Kidney tubule cell (primary cell): Measurements from ENCODE around the gene C1orf159.

Experiments used
- DNase-seq: peaks from one replicate; pipeline ENCODE4 v3.0.0-alpha.2; 2018; ENCODE audit warnings: low spot score

C1orf159 gene

DNA sequence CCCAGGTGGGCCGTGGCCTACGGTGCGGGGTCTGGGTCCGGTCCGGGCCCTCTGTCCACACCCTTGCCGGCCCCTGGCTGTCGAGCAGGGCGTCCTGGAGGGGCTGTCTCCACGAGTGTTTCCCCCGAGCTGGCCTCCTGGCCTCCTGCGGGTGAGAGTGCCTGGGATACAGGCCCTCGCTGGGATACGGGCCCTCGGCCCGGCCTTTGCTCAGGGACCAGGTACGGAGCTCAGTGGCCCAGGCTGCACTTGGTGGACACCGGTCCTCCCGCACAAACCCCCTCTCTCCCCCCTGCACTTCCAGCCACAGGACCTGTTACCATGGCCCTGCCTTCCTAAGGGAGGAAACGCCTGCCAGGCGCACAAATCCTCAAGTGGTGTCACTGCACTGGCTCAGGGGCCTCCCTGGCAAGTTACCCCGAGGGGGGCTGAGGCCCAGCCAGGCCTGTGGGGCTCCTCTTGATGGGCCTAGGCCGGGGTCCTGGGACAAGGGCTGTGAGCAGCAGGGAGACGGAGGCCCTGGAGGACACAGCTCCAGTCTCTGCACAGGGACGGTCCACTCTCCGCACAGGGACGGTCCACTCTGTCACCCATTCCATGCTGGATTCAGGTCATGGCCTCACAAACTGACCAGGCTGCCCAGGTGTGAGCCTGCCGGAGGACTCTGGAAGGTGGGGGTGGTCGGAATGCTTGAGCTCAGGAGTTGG, 23.6 kb downstream of the C1orf159 start:
- DNase-seq, result no peak

DNA sequence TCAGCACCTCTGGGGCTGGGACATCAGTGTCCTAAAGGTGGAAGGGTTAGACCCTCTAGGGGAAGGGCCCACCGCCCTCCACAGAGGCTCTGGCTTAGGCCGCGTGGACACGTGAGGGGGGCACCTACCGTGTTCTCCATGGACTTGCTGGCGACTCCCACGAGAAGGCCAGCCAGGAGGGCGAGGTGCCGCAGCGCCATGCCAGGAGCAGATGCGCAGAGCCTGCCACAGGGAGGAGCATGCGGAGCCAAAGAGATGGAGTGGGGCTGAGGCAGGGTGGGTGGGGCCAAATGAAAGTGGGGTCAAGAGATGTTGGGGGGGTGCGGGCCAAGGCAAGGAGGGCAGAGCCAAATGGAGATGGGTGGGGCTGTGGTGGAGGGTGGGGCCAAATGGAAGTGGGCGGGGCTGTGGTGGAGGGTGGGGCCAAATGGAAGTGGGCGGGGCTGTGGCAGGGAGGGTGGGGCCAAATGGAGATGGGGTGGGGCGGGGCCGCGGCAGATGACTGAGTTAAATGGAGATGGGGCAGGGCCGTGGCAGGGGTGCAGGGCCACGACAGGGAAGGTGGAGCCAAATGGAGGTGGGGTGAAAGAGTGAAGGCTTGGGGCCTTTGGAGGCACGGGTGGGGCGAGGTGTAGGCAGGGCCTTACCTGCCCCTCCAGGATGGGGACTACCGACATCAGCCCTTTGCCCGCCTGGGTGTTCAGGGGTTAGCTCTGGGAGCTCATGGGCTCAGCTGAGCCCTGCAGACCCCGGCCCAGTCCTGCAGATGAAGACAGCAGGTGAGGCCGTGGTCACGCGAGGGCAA, 24.3 kb downstream of the C1orf159 start:
- DNase-seq, result no peak

DNA sequence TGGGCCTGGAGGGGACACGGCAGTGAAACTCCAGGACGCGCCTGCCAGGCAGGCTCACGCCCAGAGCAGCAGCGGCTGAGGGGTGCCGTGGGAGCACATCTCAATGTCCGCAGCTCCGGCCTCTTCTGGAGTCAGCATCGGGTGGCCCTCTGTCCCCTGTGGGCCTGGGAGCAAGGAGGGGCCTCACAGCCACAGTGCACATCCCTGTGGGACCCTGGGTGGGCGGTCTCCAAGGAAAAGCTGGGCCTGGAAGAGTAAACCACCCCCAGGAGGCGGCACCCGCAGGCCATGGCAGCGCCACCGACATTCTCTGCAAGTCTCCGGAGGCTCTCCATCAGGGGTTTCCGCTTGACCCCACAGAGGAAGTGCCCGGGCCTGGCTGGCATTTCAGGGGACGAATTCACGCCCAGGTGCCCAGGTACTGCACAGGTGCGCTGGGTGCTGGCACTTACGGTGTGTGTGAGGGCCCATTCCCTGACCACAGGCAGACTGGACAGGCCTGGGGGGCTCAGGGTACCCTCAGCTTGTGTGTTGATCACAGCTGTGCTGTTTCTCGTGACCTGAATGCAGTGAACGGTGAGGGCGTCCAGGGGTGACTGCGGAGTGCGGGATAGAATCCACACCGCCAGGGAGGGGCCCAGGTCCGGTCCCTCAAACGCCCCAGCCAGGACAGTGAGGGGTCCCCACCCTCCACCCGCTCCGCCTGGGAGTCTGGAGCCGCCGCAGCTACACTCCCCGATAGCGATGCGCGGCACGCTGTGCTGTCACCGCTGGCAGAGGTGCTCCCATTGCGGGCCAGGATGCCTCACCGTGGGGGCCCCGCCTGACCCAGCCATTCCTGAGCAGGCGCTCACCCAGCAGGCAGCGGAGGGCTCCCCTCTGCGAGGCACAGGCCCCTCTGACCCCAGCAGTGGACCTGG, 25.2 kb downstream of the C1orf159 start:
- no peak for DNase-seq

DNA sequence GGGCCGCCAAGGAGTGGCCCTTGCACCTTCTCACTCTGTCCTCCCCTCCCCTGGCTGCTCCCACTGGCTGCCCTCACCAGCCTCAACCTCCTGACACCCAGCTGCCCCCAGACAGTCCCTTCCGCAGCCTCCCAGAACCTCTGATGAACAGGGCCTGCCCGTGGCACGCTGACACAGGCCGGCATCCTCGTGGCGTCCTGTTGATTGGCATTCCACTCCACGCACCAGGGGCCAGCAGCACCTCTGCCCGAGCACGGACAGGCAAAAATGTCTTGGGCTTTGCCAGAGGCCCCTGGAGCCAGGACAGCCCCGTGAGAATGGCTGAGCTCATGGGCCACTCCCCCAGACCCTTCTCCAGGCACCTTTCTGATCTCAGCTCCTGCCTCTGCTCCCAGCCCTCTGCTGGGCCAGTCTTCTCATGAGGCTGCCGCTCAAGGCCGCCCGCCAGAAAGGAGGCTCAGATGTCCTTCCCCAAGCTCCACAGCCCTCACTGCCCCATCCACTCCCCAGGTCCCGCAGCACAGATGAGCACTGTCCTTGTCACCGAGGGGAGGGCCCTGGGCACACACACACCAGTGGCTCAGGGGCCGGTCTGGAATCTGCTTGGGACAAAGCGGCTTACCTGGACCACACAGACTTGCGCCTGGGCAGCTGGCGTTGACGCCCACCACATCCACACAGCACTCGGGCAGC, 26.0 kb downstream of the C1orf159 start:
- DNase-seq, result no peak

DNA sequence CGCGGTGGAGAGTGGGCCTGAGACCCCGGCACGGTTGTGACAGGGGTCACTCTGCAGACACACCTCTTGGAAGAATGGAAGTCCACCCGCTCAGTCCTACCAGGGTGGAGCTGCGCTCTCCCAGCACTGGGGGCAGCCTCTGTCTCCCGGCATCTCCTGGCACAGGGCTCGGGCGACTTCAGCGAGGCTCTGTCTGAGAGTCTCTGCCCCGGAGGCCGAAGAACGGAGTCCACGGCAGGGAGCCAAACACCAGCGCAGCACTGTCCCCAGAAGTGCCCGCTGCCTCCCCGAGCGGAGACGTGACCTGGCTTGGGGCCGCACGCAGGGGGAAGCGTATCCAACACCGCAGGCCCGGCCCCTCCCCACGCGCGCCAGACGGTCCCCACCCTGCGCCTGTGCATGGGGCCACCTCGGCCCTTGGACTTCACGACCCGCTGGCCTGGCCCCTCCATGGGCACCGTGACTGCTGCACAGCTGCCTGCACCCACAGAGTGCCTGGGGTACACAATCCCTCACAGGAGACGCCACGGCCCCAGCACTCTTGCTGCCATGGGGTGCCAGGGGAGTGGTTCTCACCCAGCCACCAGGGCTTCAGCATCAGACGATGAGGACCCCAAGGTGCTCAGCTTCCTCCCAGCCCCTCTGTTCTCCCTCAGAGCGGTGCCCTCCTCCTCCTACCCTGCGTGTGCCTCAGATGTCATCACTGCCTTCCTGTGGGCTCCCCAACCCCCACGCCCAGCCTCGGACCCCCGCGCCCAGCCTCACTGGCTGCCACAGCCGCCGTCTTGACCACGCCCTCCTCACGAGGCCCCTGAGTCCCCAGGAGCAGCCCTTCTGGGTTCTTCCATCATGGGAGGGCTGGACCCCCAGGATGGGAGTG, 26.8 kb downstream of the C1orf159 start:
- DNase-seq, result no peak

DNA sequence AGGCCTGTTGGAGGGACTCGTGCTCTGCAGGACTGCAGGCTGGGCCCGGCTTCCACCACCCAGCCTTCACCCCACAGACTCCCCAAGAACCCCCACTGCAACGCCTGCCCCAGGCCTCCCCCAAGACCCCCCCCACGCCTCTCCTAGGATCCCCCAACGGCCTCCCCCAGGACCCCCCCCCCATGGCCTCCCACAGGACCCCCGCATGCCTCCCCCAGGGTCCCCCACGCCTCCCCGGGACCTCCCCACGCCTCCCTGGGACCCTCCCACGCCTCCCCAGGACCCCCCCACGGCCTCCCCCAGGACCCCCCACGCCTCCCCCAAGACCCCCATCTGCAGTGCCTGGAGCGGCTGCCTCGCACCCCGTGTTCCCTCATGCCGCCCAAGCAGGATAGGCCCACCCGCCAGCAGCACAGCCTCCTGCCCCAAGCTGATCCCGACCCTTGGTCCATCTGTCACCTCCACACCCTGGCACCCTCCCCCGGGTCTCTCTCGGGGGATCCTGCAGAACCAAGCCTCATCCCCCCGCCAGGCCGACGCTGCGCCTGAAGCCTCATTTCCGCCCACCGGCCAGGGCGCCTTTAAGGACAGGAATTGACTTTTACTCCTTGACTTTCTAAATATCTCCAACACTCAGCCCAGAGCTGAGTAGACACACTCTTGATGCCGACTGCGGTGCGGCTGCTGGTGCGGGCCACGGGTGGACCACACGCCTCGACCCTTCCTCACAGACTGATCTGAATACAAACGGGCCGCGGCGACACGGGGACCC, 27.7 kb downstream of the C1orf159 start:
- DNase-seq, result no peak

DNA sequence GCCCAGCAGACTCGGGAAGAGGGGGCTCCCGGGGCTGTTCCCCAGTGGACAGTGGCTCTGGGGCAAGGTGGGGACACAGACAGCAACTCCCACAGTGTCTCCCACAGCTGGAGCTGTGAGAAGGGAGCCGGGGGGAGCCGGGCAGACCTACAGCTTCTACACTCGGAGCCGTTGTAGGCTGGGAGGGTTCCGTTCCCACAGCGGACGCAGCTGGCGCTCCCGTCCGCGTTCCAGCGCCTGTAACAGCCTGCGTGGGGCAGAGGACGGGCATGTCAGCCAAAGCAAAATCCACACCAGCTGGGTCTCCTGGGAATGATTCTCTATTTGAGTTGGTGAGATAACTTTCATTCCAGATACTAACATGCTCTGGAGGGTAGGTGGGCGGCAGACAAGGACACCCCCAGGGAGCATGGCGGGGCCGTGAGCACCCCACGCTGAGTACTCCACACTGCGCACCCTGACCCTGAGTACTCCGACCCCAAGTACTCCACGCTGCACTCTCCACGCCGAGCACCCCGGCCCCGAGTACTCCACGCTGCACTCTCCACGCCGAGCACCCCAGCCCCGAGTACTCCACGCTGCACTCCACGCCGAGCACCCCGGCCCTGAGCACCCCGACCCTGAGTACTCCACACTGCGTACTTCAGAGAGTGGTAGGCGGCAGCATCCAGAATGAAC, 28.4 kb downstream of the C1orf159 start:
- no peak for DNase-seq

DNA sequence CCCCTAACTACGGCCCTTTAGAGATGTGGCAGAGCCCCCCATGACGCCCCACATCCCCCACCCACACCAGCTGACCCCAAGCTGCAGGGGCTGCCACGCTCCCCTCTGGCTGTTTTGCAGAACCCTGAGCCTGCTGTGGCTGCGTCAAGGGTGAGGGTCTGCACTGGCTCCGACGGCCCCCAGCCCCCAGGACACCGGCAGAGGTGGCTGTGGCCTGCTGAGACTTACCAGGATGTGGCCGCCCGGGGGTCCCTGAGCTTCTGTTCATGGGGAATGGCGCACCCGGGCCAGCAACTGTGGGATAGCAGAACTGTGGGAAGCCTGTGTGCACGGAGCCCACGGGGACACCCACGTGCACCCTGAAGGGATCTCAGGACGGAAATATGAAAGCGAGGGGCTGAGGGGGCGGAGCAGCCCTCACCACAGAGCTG, 29.0 kb downstream of the C1orf159 start:
- DNase-seq, result no peak

DNA sequence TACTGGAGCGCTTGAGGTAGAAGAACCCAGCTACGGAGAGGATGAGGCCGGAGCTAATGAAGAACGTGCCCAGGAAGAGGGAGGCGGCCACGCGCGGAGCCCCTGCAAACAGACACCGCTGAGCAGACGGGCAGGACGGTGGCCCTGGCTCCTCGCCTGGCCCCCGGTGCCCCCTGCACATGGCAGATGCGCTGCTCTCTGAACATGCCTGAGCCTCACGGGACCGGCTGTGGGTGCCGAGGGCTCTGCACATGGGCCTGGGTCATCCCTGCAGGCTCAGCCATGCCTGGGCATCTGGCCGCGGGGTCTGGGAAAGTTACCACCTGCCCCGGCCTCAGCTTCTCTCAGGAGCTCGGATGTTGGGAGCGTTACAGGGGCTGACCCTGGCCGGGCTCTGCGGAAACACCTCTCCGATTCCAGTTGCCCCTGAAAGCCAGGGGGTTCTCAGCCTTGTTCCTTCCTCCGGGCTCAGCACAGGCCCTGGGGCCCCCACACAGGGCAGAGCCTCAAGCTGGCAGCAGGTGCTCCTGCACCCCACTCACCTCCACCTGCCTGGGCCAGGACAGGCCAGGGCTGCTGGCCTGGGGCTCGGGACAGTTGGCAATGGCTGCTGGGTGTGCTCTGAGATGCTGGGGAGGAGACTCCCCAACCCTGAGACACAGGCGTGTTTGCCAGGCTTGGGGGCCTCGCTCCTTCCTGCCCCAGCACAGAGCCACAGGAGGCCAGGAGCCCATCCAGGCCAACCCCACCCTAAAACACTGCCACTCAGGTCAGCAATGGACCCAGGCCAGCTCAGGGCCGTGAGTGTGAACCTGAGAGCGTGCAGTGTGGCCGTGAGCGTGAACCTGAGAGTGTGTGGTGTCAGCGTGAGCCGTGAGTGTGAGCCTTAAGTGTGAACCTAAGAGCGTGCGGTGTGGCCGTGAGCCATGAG, 29.7 kb downstream of the C1orf159 start:
- no peak for DNase-seq

DNA sequence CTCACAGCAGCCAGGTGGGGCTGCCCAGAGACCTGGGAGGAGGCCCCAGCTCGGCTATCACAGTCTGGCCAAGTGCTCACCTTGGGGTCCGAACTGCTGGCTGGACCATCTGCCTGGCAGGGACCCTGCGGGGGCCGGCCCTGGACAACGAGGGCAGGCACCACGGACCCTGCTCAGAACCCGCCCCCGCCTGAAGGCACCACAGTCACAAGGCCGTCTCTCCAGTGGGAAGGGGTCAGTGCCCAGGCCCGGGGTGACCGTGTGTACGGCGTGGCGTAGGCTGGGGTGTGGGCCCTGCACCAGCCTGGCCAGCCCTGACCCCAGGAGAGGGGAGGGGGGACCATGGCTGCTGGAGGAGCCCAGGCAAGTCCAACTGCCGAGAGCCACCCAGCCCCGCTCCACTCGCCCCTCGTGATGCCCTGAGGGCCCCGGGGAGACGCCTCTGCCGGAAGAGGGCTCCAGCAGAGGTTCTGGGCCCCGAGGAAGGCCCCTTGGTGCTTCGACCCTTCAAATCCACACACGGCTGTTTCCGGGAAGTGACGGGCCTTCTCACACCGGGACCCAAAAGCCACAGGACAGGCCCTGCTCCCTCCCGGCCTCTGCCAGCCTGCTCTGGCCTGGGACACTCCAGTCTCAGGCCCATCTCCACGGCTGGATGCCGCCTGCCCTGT, 30.6 kb downstream of the C1orf159 start:
- no peak for DNase-seq

DNA sequence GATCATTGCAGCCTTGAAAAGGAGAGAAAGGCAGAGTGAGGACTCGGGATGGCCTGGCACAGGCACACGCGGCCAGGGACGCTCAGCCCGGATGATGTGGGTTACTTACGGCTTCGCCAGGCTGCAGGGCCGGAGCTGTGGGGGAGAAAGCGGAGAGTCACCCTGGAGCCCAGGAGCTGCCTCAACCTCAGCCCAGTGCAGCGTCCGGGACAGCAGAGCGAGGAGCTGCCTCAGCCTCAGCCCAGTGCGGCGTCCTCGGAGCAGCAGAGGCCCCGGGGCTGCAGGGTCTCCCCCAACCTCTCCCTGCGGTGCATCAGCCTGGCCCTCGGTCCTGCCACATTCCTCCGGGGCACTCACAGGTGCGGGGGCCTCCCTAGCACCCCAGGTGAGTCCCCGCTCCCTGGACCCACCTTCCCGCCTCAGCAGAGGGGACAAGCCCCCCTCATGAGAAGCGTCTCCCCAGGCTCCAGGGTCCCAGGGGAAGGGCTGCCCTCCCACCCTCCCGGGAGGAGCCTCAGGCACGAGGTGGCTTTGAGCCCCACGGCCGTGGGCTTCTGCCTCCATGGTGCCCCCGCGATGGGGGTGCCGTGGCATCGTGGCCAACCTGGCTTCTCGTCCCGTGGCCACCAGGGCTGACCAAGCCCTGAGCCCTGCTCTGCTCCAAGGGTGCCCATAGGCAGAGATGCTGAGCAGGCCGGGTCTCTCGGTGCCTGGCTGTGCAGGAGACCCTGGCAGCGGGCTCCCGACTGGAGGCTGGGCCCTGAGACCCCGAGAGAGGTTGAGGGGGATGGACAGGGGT, 31.3 kb downstream of the C1orf159 start:
- no peak for DNase-seq

DNA sequence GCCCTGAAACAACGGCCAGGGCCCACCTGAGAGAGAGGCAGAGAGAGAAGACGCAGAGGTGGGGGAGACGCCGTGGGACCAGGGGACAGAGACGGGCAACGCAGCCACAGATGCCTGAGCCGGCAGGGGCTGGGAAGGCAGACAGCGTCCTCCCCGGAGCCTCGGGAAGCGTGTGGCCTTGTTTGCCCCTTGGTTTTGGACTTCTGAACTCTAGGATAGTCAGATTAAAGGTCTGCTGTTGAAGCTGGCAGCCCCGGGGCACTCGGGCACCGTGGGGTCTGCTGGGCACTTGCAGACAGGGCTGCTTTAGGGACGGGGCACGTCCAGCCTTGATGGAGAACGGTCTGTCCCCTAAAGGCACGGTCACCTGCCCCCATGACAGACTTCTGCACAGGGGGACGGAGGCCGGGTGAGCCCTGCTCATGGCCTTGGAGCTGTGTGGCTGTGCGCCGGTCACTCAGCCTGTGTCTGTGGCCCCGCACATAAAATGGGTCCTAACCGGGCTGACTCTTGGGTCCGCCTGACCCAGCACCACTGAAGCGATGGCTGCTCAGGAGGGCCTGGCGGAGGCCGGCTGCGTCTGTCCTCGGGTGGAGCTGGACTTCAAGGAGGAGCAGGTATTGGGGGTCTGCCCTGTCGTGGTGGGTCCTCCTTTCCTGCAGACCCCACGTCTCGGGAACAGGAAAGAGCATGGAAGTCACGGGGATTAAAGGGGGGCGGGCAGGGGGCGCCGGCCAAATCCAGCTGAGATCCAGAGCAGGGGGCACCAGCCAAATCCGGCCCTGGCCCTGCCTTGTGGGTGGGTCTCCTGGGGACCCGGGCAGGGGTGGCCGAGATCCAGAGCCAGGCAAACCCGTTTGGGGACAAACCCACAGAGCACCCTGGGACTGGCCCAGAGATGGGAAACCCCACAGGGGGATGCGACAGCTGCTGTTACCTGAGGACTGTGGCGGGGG, 32.2 kb downstream of the C1orf159 start:
- no peak for DNase-seq

DNA sequence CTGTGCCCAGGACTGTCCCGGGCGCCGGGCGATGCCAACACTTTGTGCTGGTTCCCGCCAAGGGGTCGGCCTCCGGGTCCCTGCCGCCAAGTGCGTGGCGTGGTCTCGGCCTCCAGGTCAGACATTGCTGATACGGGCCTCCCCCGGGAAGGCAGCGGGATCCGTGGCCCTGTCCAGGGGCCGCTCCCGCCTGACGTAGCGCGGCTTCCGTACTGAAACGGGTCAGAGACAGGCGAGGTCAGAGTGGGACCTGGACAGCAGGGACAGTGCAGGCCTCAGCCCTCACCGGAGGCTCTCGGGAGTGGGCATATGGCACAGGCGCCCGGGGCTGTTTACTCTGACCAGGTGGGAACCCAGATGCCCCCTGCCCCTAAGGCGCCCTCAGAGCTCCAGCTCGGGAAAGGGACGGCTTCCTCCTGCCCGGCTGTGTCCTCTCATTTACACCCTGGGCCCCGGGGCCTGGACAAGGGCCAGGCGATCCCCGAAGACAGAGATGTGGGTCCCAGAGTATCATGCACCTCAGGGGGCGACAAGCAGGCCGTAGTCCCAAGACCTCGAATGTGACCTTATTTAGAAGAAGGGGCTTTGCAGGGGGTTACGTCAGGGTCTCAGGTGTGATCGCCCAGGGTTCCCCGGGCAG, 33.0 kb downstream of the C1orf159 start:
- no peak for DNase-seq

DNA sequence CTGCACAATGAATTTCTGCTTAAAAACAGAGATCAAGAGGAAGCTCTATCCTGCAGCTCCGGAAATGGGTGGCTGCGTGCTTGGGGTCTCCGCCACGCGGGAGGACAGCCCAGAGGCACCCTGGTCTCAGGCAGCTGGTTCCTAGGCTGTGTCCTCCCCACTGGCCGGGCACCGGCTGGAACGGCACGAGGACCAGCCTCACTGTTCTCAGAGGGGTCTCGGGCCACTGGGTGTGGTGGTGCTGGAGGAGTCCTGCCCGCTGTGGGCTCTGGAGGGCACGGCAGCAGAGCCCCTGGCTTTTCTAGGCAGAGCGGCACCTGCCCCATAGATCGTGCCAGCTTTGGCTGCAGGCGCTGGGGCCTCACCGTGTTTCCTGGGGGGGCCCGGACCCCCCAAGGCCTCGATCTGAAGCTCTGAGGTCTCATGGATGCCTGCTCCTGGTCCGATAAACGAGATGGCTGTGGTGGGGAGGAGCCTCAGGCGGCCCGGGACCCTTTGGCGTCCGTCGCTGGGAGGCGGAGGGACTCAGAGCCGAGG, 33.6 kb downstream of the C1orf159 start:
- no peak for DNase-seq
